ENCODE measurements around the gene AHSP.

AHSP gene

DNA sequence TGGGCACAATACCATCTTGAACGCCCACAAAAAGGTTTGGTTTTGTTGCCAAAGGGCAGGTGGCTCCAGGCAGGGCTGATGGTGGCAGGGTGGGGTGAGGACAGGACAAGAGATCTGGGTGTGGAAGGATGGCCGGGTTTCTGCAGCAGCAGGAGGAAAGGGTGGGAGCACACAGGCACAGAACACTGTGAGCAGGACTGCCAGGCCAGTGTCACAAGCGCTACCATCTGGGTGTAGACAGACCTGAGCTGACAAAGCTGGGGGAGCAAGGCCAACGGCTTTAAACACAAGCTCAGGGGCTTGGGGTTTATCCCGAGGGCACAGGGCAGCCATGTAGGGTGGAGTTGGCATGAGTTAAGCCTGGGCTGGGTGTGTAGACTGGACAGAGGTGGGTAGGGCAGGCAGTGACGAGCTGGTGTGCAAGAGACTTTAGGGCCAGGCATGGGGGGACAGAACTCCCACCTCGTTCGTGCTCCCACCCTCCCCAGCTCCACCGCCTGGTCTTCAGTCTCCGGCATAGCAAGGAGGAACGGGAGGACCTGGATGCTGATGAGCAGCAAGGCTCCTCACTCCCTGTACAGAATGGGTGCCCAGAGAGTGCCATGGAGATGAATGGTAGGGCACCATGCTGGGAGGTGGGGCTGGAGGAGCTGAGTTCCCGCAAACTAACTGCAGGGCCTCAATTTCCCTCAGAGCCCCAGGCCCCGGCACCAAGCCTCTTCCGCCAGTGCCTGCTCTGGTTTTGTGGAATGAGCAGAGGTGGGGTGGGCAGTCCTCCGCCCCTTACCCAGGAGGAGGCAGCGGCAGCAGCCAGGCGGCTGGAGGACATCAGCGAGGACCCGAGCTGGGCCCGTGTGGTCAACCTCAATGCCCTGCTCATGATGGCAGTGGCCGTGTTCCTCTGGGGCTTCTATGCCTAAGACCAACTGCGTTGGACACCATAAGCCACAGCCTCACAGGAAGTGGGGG lies 37.8 kb upstream of the AHSP start:
- TF ChIP-seq, protein P1, sequence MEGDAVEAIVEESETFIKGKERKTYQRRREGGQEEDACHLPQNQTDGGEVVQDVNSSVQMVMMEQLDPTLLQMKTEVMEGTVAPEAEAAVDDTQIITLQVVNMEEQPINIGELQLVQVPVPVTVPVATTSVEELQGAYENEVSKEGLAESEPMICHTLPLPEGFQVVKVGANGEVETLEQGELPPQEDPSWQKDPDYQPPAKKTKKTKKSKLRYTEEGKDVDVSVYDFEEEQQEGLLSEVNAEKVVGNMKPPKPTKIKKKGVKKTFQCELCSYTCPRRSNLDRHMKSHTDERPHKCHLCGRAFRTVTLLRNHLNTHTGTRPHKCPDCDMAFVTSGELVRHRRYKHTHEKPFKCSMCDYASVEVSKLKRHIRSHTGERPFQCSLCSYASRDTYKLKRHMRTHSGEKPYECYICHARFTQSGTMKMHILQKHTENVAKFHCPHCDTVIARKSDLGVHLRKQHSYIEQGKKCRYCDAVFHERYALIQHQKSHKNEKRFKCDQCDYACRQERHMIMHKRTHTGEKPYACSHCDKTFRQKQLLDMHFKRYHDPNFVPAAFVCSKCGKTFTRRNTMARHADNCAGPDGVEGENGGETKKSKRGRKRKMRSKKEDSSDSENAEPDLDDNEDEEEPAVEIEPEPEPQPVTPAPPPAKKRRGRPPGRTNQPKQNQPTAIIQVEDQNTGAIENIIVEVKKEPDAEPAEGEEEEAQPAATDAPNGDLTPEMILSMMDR (IDR thresholded peaks at IDR 0.05; ENCODE audit: low read length, missing control alignments) = no peak
- H3K4me3 ChIP-seq (replicated peaks; ENCODE audit: low read depth, low read length) = no peak overlapping the region

DNA sequence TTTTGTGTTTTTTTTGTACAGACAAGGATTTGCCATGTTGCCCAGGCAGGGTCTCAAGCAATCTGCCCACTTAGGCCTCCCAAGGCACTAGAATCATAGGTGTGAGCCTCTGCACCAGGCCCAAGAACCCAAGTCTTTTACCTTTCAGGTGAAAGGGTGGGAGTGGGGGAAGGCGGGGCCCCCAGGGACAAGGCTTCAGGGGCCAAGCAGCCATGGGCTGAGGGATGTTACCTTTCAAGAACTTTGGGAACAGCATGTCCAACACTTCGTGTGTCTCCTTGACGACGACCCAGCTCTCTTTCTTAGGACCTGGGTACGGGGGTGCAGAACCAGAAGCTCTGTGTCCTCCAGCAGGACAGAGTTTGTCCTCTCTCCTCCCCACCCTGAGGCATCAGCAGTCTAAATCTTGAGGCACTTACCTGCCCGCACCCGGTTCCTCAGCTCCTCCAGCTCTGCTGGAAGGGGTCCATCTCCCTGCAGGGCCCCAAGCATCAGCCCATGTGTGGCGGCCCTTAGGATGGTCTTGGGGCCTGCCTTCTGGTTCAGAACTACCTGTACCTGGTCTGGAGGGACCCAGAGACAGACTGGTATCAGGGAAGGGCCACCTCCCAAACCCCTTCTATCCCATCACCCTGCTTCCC lies 35.8 kb upstream of the AHSP start:
- TF ChIP-seq, protein P1 (IDR thresholded peaks at IDR 0.05; ENCODE audit: low read length, missing control alignments) = no peak
- no peak for DNase-seq (ENCODE audit: low read depth)

More for the DNA sequence above, 37.8 kb upstream of the AHSP start:
- no peak for DNase-seq (ENCODE audit: low read depth)

GRCh38 chr16:31493506-31494125 lies 34.1 kb upstream of the AHSP start:
- no peak for DNase-seq (ENCODE audit: low read depth)
- no peak overlapping the region for H3K4me3 ChIP-seq (replicated peaks; ENCODE audit: low read depth, low read length)
- TF ChIP-seq, protein P1 (IDR thresholded peaks at IDR 0.05; ENCODE audit: low read length, missing control alignments) = no peak

More for the DNA sequence above, 35.8 kb upstream of the AHSP start:
- H3K4me3 ChIP-seq (replicated peaks; ENCODE audit: low read depth, low read length) = no peak overlapping the region

DNA sequence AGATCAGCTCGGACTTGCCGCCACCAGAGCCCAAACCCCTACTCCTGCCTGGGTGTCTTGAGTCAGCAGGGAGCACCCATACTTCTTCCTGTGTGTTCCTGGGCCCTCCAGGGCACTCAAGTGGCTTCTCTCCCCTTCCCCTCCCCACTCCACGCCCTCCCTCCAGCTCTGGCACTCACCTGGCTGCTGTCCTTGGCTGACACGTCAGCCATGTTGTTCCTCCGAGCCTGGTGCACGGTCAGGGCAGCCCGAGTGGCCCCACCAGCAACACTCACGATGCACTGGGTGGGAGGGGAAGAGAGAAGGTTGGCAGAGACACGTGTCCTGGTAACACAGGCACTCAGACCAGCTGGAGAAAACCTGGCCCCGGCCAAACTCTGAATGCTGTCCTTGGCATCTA lies 31.0 kb upstream of the AHSP start:
- no peak for DNase-seq (ENCODE audit: low read depth)
- TF ChIP-seq, protein P1 (IDR thresholded peaks at IDR 0.05; ENCODE audit: low read length, missing control alignments) = no peak
- H3K4me3 ChIP-seq (replicated peaks; ENCODE audit: low read depth, low read length) = no peak overlapping the region

GRCh38 chr16:31498493-31498892 lies 29.2 kb upstream of the AHSP start:
- TF ChIP-seq, protein P1 (IDR thresholded peaks at IDR 0.05; ENCODE audit: low read length, missing control alignments) = no peak
- no peak overlapping the region for H3K4me3 ChIP-seq (replicated peaks; ENCODE audit: low read depth, low read length)
- no peak for DNase-seq (ENCODE audit: low read depth)

GRCh38 chr16:31499928-31500327 lies 27.8 kb upstream of the AHSP start:
- H3K4me3 ChIP-seq (replicated peaks; ENCODE audit: low read depth, low read length) = no peak overlapping the region
- TF ChIP-seq, protein P1 (IDR thresholded peaks at IDR 0.05; ENCODE audit: low read length, missing control alignments) = no peak
- DNase-seq (ENCODE audit: low read depth) = no peak
